Airway epithelial cell (primary cell): ENCODE results near the gene TTLL4. TPM values are rescaled to one million over a fixed set of nuclear protein-coding genes. Genes with fewer than 3 reads are reported as not detected.

Experiments
- total RNA-seq: library from RNA; depleted of rRNA; stranded (reverse); fragments of >200 nt; gene quantifications from 2 replicates; pipeline ENCODE4 v1.2.3, GENCODE V29; 2015

The TTLL4 gene, protein sequence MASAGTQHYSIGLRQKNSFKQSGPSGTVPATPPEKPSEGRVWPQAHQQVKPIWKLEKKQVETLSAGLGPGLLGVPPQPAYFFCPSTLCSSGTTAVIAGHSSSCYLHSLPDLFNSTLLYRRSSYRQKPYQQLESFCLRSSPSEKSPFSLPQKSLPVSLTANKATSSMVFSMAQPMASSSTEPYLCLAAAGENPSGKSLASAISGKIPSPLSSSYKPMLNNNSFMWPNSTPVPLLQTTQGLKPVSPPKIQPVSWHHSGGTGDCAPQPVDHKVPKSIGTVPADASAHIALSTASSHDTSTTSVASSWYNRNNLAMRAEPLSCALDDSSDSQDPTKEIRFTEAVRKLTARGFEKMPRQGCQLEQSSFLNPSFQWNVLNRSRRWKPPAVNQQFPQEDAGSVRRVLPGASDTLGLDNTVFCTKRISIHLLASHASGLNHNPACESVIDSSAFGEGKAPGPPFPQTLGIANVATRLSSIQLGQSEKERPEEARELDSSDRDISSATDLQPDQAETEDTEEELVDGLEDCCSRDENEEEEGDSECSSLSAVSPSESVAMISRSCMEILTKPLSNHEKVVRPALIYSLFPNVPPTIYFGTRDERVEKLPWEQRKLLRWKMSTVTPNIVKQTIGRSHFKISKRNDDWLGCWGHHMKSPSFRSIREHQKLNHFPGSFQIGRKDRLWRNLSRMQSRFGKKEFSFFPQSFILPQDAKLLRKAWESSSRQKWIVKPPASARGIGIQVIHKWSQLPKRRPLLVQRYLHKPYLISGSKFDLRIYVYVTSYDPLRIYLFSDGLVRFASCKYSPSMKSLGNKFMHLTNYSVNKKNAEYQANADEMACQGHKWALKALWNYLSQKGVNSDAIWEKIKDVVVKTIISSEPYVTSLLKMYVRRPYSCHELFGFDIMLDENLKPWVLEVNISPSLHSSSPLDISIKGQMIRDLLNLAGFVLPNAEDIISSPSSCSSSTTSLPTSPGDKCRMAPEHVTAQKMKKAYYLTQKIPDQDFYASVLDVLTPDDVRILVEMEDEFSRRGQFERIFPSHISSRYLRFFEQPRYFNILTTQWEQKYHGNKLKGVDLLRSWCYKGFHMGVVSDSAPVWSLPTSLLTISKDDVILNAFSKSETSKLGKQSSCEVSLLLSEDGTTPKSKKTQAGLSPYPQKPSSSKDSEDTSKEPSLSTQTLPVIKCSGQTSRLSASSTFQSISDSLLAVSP
- 12.3 and 15.0 TPM in 2 replicates for total RNA-seq

DNA sequence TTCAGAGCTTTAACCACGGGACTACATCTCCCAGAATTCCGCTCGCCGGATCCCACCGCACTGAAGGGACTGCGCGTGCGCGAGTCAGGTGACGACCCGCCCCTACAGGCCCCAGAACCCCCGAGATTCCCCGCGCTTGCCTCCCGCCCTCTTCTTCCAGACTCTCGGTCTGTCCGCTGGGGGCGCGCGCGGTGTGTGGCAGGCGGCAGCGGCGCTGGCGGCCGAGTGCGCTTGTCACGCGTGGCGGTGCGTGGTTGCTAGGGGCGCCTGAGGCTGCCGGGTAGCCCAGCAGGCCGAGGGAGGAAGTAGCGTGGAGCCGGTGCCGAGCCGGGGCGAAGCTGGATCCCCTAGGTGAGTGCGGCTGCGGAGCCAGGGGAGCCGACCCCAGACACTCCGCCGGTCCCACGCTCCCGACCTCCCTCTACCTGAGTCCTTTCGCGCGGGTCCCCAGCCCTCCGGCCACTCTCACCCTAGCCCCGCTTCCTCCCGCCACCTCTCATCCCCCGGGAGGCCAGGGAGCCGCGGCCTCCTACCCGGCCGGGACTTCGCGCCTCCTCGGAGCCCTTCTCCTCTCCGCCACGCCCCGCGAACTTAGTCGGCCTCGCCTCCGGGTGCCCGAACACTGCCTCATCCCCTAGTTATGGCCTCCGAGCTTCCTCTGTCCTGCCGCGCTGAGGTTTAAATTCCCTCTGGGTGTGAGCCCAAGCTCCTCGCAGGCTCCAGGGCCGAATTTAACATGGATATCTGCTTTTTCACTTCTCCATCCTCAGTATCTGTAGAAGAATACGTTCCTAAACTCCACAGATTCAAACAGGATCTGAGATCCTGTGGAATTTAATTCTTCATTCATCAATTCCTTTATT lies at the start of gene TTLL4:
Gene TTLL4 (plus strand): TSS at position 149 of the 863 bp plus-strand sequence. CDS start 26,842 bp downstream, outside the sequence.

DNA sequence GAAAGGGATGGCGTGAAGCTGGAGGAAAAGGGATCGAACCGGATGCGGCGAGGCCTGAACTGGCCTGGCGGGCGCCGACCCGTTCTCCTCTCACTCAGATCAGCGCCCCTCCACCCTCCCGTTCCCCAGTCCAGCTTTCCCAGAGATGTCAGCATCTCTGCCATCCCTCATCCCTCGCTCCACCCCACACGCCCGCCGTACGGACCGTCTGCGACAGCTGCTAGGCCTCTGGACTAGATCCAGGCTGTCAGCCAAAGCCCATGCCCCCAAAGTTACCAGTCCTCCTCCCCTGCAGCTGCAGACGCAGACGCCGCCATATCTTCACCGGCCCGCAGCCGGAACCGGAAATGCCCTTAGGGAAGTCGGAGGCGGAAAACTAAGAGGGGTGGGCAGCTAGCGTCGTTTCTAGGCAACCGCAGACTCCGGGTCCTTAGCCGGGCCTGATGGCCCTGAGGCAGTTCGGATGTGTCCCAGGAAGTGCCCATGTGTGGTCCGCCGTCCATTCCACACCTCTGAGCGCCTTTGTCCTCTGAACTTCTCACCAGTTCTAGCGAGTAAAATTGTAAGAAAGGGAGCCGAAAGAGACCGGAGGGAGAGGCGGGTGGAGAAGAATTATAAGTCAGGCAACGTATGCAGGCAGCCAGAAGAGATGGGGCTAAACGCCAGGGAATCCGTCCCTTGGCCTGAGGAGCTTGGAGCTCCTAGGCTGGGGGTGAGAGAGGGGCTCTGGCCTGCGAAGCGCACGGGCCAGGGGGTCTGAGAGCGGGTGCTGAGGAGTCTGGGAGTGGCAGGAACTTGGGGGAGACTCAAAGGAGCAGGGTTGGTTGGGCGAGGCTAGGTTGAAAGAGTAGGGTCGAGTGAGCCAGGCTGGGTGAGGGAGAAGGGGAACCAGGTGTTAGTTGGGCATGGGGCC lies 38.7 kb upstream of the TTLL4 start, which contains the start of the genes RNF25 and STK36:
Gene RNF25 (minus strand): TSS at position 349 of the 913 bp plus-strand sequence. CDS start 32 bp downstream, at position 317.
Gene STK36 (plus strand): TSS at position 433 of the 913 bp plus-strand sequence. CDS start 744 bp downstream, outside the sequence.

DNA sequence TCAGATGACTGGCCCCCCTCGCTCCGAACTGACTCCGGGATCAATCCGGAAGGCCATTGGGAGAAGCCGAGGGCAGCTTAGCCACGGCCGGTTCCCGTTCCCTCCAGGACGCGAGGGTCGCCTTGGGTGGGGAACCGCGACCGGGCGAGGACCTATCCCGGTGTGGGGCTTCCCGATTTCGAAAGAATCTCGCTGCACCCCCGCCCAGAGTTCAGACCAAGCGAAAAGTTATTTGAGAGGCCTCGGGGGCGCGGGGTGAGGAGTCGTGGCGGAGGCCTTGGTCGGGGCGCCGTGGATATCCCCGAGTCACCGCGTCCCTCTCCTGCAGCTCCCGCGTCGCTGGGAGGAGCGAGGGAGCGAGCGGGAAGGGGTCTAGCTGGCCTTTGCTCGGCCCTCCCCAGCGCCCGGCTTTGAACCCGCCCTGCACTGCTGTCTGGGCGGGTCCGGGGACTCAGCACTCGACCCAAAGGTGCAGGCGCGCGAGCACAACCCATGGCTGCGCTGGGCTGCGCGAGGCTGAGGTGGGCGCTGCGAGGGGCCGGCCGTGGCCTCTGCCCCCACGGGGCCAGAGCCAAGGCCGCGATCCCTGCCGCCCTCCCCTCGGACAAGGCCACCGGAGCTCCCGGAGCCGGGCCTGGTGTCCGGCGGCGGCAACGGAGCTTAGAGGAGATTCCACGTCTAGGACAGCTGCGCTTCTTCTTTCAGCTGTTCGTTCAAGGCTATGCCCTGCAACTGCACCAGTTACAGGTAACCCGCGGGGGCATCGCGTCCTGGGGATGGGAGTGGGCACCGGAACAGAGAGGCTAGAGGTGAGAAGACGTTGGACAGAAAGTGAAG lies 71.3 kb downstream of the TTLL4 start, which contains the start of gene CYP27A1:
Gene CYP27A1 (plus strand): TSS at position 457 of the 837 bp plus-strand sequence. CDS start 36 bp downstream, at position 493.

Other genes starting within 250 kb of the TTLL4 start
- gene USP37, start 142.5 kb upstream of the TTLL4 start, total RNA-seq: 6.0 and 6.3 TPM in 2 replicates
- gene CNOT9, start 142.0 kb upstream of the TTLL4 start, total RNA-seq: 50.2 and 58.5 TPM in 2 replicates
- gene PLCD4, start 102.9 kb upstream of the TTLL4 start, total RNA-seq: 2.6 and 3.1 TPM in 2 replicates
- 10.6 and 24.2 TPM in 2 replicates for gene ZNF142, start 51.2 kb upstream of the TTLL4 start, total RNA-seq
- 37.3 and 45.1 TPM in 2 replicates for gene BCS1L, start 51.2 kb upstream of the TTLL4 start, total RNA-seq
- 16.1 and 30.8 TPM in 2 replicates for gene RNF25, start 38.8 kb upstream of the TTLL4 start, total RNA-seq
- gene STK36, start 38.7 kb upstream of the TTLL4 start, total RNA-seq: 5.3 and 9.9 TPM in 2 replicates
- gene CYP27A1, start 71.3 kb downstream of the TTLL4 start, total RNA-seq: 0.37 and 0.56 TPM in 2 replicates
- gene PRKAG3, start 121.0 kb downstream of the TTLL4 start, total RNA-seq: not detected in 2 replicates
- gene WNT6, start 149.0 kb downstream of the TTLL4 start, total RNA-seq: not detected in 2 replicates
- gene WNT10A, start 170.0 kb downstream of the TTLL4 start, total RNA-seq: 13.2 and 16.2 TPM in 2 replicates
- not detected in 2 replicates for gene CDK5R2, start 248.8 kb downstream of the TTLL4 start, total RNA-seq